HG03558 (cell line): Measurements from ENCODE around the gene MIPOL1.

Experiments
- ATAC-seq: cut with Tn5 transposase; IDR thresholded peaks from one replicate; pipeline ENCODE4 v1.9.1; 2021; ENCODE audit warnings: moderate number of reproducible peaks; ENCODE audit not compliant: unreplicated experiment; ENCODE audit errors: extremely low read depth

MIPOL1 gene

DNA sequence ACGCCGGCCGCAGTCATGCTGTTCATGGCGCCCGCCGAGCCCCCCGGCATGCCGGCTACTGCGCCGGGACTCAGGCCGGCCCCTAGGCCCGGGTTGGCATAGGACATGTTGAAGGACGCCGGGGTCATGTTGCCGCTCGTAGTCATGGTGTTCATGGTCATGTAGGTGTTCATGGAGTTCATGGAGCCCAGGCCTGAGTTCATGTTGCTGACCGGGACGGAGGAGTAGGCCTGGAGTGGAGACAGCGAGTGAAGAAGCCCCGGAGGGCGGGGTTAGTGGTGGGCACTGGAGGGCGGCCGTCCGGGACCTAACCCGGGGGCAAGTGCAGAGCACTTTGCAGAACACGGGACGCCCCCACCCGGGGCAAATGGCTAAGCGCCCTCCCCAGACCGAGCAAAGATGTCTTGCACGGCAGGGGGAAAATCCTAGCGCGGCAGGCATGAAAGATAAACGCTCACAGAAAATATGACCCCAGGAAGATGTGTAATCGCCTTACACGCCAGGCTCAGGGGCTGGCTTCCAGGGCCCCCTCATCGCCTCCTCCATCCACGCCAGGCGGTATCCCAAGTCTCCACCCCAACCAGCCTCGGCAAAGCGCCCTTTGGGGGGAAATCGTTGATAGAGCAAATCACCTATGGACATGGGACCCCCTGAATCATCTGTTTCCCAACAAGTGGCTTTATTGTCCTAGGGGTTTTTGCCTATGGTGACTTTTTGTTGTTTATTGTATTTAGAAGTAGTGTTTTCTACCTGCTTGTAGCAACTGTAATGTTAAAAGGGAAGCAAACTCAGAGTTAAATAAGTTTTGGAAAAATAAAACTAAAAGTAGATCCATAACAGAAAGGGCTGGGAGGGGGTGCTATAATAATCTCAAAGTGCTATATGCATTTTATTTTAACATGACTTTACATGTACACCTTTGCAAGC is 395.0 kb downstream of the MIPOL1 start:
- no peak for ATAC-seq

DNA sequence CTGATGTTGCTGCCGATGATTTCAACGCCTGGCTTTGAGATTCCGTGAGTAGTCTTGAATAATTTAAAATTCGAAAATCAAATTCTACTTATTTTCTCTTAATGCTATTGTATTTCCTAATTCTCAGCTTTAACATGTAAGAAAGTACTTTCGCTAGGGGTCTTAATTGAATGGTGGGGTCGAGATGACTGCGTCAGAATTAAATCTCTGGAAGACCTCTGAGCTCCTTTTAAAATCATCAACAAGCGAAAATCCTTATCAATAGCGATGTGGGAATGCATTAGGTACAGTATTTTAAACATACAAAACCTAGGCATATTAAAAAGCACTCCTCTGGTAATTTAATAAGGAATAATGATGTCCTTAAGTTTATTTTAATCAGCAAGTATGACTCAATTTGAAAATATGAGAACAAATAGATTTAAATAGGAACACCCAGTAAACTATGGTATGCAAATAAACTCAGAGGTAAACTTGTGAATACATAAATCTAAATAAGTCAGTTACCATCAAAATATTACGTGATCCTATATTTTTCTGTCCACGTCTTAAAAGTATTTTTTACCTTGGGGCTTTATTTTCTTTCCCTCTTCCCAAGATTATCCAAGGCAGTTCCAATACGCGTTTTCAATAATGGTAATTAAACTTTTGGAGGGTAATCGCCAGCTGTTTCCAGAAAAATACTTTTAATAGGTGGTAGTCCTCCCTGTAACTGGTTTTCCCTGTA is 395.9 kb downstream of the MIPOL1 start:
- no peak for ATAC-seq

DNA sequence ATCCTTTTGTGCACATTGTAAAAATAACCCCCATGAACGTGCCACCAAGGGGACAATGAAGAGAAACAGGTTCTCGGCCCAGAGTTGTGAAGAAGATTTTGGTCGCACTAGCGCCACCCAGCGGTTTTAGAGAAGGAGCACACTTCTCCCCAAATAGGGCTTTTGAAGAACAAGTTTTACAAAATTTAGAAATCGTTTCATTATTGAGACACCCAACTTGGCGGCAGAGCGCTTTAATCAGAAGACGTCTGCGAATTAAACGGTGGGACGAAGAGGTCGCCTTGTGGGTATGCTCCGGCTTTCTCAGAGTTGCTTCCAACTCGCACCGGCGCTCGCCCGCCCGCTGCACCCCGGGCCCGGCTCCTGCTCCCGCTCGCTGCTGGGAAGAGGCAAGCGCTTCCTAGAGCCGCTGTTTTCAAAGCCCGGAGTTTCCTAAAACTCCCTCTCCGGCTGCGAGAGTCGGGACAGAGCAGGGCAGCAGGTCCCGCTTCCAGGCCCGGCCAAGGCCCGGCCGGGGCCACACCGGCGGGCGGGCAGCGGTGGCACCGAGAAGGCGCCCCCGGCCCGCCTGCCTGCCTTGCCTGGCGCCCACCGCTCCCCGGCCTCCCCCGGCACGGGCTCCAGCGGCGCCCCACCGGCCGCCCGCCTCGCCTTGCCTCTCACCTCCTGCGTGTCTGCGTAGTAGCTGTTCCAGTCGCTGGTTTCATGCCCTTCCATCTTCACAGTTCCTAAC is 396.7 kb downstream of the MIPOL1 start:
- no peak for ATAC-seq

DNA sequence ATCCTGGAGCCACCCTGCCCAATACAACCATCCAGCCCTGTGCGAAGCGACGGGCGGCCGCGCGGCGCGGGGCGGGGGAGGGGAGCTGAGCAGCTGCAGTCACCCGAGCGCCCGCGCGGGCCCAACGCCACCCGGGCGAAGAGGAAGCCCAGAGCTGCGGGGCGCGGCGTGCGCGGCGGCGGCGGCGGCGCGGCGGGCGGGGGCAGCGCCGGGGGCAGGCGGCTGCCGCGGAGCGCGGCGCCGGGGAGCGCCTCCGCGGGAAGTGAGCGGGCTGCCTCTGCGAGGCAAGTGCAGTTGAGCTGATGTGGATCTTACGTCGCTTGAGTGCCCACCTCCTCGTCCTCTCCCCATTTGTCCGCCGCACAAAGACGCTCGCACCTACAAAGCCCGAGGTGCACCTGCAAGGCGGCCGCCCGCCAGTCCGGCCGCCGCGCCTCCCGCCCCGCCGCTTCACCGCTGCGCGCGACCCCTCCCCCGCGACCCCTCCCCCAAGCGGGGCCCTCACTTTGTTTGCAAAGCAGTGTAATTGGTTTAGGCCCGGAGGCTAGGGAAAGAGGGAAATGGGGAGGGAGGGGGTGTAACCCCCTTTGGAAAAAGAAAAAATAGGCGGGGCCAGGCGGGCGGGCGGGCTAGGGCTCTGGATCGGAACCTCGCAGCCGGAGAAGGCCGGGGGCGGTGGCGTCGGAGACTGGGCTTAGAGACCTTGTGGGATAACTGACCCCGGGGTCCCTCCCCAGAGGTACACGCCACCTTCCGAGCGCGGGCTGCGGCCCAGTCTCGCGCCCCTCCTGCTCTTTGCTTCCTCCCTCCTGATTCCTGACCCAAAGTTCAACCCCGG is 397.5 kb downstream of the MIPOL1 start, which contains the start of the genes FOXA1 and TTC6:
Gene FOXA1 (minus strand): TSS at position 279 of the 838 bp plus-strand sequence. CDS start 277 bp downstream, at position 2.
Gene TTC6 (plus strand): TSS at position 659 of the 838 bp plus-strand sequence. CDS start 26,436 bp downstream, outside the sequence.
- no peak for ATAC-seq

DNA sequence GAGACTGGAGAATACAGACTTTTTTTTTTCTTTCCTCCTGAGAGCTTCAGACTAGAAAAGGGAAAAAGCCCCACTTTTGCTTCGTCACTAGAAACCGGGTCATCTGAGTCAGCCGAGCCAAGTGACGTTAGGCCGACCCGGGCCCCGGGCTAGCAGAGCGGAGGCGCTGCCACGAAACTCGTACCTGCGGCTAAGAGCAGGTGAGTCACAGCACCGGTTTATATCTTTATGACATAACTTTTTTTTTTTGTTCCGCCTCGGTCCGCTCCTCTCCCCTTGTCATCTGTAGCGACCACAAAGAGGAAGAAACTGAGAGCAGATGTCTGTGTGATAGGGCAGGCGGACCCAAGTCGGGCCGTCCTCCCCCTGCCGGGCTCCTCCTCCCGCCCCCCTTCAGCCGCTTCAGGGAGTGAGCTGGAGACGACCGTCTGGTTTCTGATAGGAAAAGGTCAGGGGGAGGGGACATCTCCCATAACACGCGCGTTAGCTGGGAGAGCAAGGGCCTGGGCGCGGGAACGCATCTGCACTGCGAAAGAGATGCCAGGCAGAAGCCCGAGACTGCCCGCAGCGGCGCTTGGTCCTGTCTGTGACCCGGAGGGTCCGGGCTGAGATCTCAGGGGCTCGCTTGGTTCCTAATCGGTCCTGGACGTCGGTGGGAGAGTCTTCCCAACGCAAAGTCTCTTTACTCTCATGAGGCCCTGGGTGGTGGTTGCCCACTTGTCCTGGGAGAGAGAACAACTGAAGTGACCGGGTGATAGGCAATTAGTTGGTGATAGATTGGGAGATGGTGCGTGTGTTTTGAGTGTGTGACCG is 398.3 kb downstream of the MIPOL1 start:
- ATAC-seq = no peak

DNA sequence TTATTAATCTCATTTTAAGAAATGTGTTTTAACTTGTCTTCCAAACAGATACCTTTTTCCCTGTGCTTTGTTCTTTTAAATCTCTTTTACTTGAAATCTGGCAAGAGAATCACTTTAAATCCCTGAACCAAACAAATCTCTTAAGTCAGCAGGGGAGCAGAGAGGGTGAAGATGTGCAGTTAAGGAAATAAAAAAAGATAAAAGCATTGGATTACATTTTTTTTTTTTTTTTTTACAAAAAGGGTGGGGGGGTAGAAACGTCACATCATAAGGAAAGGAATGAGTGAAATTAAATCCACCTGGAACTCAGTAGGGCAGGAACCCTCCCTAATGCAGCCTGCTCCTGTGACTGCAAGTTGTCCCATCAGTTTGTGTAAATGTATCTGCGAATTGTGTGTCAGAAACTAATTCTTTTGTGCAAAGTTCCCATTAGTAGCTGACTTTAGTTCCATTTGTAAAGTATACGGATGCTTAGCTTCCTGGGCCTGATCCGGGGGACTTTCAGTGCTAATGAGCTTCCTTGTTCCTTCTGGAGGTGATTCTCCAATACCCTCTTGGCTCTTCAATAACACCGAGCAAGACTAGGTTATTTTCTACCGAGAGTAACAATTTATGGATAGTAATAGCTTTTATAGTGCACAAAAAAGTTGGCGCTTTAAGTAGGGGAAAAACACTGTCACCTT is 399.2 kb downstream of the MIPOL1 start:
- ATAC-seq = no peak

DNA sequence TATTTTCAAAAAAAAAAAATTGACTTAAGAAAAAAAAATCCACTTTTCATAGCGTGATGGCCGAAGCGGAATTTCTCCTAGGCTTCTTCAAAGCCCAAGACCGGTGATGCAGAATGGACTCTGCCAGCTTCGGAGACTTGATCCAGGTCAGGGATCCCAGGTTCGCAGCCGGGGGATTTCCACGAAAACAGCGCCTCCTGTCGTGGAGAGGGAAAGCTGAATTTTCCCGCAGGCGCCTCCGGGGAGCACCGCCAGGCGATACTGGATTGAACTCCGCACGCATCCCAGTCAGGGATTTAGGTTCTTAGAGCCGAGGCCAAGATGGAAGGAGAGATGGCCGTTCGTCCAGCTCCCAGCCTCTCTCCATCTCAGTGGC is 399.8 kb downstream of the MIPOL1 start:
- ATAC-seq = no peak

DNA sequence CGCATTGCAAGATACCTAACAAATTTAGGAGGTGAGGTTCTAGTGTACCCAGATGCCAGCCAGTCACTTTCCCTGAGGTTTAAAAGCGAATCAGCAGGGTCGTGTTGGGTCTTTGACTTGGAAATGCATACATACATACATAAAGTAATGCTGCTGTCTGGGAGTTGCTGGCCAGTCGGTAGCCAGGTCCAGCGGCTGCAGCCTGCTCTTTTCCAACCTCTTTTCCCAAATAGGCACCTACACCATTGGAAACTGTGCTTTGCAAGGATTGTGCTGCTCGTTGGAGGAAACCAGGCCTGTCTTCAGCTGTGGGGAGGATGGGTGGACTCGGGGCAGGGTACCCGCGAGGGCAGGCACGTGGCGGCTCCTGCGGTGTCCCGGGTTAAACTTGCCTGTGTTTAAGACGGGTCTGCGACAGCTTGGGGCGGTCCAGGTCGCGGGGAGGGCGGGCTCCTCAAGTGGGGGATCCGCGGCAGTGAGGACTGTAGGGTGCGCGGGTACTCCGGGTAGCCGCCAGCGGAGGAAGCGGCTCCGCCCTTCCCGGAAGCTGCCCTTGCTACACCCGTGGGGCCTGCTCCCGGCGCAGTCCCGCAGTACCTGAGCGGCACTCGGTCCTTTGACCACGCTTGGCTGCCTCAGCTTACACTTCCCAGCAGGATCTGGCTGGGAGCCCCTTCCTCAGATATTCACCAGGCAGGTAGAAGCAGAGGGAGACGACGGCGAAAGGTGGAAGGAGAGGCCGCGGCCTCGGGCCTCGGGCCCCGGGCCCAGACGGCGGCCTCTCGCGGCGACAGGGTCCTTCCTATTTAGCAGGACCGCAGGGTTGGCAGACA is 400.4 kb downstream of the MIPOL1 start:
- ATAC-seq = no peak

DNA sequence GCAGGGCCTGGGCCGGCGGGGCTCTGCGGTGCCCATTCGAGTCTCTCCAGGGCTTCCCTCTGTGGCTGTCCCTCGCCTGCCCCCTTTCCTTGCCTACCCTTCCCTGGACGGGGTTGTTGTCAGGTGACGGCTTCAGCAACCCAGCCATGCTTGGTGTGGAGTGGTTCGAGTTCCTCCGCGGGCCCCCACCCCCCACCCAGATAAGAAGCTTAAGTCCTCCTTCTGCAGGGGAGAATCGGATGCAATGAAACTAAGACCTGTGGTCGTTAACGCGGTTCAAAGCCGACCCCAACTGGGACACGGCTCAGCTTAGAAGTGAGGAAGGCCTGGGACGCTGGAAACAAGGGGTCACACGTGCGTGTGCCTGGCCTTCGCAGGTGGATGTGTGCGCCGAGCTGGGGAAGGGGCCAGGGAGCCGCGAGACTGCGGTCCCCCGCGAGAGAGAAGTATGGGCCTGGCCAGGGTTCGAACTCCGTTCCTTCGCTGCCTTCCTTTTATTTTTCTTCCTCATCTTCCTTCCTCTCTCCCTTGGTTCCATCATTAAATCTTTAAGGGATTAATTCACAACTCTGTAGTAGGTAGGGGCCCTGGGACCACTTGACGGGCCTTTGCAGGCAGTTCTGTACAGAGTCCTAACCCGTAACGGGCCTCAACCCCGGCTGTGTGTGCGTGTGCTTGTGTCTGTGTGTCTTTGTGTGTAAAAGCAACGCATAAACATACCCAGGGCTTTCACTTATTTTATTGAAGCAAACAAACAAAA is 401.2 kb downstream of the MIPOL1 start:
- ATAC-seq = no peak

DNA sequence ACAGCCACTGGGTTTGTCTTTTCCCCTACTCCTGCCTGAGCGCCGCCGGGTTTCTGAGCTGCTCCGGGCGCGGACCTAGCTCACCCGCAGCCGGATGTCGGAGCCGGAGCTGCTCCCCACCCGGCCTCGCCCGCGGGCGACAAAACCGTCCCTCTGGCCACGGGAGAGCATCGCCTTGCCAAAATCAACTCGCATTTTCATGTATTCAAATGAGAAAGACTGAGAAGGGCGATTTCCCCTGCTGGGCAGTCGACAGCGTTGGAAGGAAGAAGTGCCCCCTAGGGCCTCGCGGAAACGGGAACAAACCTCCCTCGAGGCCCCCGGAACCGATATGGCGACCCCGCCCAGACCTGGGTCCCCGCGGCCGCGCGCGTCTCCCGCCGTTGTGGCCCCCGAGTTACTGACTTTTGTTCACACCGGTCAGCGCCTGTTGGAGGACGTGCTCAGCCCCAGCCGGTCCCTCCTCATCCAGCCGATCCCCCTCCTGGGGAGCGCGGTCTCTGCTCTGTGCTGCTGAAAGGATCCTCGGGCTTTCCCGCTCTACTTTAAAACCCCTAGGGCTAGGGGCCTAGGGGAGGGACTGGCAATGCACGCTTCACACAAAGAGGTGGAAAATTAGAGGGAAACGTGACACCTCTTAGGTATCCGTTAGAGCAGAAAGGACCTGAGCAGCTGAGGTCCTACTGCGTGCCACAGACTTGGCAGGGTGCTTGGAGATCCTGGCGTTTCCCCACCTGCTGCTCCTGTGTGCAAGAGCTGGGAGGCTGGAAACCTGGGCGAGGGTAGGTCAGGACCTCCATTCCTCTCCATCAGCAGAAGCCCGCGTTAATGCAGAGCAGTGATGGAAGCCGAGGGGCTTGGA is 402.0 kb downstream of the MIPOL1 start:
- ATAC-seq = no peak

DNA sequence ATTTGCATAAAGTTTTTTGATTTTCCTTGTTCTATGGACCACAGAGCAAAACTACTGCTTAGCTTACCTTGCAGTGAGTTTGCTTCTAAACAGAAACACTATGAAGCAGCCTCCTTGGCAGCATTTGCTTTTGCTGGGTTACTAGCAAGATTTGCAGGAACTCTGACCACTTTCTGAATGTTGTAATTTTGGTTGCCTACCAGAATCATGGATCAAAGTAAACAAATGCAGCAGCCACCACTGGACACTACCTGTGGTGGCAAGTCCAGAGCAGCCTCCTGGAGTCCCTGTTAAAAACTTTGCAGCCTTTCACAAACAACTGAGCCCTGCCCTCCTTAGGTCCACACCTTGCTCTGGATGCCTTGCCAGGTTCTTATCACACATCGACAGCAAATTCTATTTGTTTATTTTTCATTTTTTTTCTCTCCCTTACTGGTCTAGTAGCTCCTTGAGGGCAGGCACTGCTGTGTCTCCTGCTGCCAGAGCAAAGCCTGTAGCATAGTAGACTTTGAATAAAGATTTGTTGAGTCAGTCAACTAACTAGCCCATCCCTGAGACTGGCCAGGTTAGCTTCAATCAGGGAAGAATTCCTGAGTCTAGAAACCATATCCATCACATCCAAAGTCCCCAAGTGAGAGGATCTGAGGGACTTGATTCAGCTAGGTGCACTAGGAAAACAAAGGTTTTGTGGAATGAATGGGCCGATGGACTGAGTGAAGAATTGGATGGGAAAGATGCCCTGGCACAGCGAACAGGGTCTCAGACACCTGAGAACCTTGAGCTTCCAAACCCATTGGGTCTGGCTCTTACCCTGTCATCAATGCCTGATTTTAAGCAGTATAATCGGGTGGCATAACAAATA is 403.4 kb downstream of the MIPOL1 start:
- no peak for ATAC-seq

DNA sequence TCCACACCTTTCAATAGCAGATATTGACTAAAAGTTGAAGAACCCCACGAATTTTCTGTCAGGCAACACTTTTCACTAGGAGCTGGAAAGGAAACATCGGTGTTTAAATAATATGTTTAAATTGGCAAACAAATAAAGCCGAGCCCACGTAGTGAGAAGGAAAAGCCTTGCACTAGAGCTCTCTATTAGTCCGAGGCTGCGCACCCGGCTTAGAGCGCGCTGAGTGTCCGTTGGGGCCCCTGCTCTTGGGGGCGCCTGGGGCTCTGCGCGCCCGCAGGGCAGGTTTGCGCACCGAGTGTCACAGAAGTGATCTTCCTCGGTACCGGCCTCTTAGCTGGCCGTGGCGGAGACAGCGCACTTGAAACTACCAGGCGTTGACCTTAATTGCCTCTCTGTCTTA is 404.1 kb downstream of the MIPOL1 start:
- no peak for ATAC-seq
